22Rv1 (cell line): ENCODE results near the gene SART3.

ENCODE experiments used
- ZFX ChIP-seq: fragments of 450-650 bp; IDR thresholded peaks from 2 replicates; pipeline ENCODE4 v1.6.1; 2017; ENCODE audit warnings: antibody characterized with exemption, borderline replicate concordance
- TF ChIP-seq, protein P1 (sequence below): fragments of 450-650 bp; IDR thresholded peaks from 2 replicates; pipeline ENCODE4 v1.5.1; 2017; ENCODE audit warnings: mild to moderate bottlenecking

GRCh38 chr12:108543652-108544051, 17.3 kb downstream of the SART3 start:
- TF ChIP-seq, protein P1, sequence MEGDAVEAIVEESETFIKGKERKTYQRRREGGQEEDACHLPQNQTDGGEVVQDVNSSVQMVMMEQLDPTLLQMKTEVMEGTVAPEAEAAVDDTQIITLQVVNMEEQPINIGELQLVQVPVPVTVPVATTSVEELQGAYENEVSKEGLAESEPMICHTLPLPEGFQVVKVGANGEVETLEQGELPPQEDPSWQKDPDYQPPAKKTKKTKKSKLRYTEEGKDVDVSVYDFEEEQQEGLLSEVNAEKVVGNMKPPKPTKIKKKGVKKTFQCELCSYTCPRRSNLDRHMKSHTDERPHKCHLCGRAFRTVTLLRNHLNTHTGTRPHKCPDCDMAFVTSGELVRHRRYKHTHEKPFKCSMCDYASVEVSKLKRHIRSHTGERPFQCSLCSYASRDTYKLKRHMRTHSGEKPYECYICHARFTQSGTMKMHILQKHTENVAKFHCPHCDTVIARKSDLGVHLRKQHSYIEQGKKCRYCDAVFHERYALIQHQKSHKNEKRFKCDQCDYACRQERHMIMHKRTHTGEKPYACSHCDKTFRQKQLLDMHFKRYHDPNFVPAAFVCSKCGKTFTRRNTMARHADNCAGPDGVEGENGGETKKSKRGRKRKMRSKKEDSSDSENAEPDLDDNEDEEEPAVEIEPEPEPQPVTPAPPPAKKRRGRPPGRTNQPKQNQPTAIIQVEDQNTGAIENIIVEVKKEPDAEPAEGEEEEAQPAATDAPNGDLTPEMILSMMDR, result no peak
- no peak for TF ChIP-seq ZFX
